Measurements from ENCODE around the gene LMAN1L.
A peak's percentile ranks its signal among the peaks of the same experiment; 100 is the strongest.

LMAN1L gene

GRCh38 chr15:74857671-74858368 lies 45.2 kb downstream of the LMAN1L start:
- ATAC-seq (peak; percentile 86), DNase-seq (no peak)

GRCh38 chr15:74858369-74858740 lies 45.7 kb downstream of the LMAN1L start:
- ATAC-seq: peak; percentile 24
- DNase-seq: no peak

GRCh38 chr15:74863239-74864056 lies 50.8 kb downstream of the LMAN1L start:
- ATAC-seq: peak; percentile 52

DNA sequence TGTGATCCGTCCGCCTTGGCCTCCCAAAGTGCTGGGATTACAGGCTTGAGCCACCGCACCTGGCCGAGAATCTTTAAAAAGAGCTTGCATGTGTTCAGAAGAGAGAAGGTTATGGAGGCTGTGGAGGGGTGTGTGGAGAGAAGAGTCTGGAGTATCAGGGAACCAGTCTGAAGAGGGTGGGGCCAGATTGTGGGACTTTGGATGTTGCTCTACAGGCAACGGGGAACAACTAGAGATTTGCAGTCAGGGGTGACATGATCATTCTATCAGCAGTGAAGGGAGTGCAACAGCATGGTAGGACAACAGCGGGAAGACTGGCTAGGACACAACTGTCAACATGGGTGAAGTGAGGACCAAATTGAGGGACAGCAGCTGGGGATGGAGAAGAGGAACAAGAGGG lies 51.7 kb downstream of the LMAN1L start:
- ATAC-seq (no peak), DNase-seq (no peak)

More at GRCh38 chr15:74863239-74864056, 50.8 kb downstream of the LMAN1L start:
- DNase-seq: no peak

- DNase-seq (no peak), ATAC-seq (no peak)
Measured at GRCh38 chr15:74865316-74865715, 52.7 kb downstream of the LMAN1L start.

GRCh38 chr15:74866090-74866489 lies 53.5 kb downstream of the LMAN1L start:
- DNase-seq (no peak), ATAC-seq (no peak)

GRCh38 chr15:74867466-74868038 lies 54.9 kb downstream of the LMAN1L start:
- DNase-seq (no peak), ATAC-seq (no peak)

GRCh38 chr15:74868059-74868458 lies 55.4 kb downstream of the LMAN1L start:
- DNase-seq (no peak), ATAC-seq (no peak)

DNA sequence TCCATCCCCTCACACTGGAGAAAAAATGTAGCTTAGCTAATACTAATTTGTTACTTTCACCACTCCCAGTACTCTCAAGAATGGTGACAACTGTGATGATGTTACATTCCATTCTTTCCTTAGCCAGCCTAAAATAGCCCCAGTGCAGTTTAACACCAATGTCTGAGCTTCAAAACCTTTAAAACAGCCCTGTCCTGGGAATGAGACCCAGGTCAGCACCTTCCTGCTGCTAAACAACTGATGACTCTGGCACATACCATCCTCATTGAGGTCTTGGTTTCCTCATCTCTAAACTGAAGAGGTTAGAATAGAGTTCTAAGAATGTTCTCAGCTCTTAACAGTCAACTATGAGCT lies 56.7 kb downstream of the LMAN1L start:
- DNase-seq (no peak), ATAC-seq (no peak)

- peak; percentile 40 for DNase-seq
- peak; percentile 12 for ATAC-seq
Measured at GRCh38 chr15:74869726-74870407, 57.2 kb downstream of the LMAN1L start.

GRCh38 chr15:74870436-74871215 lies 58.0 kb downstream of the LMAN1L start:
- no peak for ATAC-seq
- DNase-seq: no peak

DNA sequence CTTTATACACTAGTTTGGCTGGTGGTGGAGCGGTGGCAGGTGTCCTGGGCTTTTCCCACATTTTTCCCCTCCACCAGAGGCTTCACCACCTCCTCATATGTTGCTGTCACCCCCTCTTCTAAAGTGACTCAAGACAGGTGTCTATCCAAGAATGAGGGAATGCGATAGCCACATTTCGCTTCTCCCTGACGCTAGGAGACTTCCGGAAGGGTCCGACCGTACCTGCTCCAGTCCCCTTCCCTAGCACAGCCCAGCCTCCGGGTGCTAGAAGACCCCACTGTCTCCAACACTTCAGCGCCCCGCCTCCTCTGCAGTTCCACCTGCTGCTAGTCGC lies 60.0 kb downstream of the LMAN1L start:
- ATAC-seq (no peak), DNase-seq (no peak)

DNA sequence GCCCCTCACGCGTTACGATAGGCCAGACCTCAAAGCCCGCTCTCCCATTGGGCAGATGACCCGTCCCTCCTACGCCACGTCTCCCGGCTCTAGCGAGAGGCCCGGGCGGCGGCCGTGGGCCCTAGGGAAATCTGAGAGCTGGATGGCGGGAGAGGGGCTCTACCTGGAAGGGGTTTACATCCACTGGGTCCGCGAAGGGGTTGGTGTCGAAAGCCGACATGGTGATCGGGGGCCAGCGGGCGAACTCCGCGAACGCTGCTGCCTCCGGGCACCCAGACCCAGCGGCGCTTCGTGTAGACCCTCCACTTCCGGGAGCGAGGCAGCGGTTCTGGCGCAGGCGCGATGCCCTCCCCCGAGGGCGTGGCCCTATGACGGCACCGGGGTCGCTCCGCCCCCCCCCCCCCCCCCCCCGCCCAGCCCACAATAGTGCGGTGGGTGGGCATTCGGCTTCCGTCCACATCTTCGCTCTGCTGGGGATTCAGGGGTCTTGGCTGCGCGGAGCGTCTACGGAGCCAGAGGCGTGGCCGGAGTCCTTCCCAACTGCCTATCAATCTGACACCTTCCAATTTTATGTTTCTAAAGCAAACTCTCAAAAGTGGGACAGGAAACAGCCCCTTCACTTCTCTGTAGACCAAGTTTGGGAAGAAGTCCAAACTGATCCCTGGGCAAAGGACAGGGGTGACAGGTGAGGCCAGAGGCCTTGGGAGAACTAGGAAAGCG lies 60.6 kb downstream of the LMAN1L start, which contains the start of gene SCAMP2:
TSS of gene SCAMP2 (minus strand) at position 330 of the 720 bp plus-strand sequence. CDS start at position 220, 110 bp downstream.
- peak; percentile 93 for ATAC-seq

GRCh38 chr15:74873756-74874424 lies 61.3 kb downstream of the LMAN1L start:
- peak; percentile 27 for DNase-seq
- peak; percentile 1 for ATAC-seq

More for the DNA sequence above, 60.6 kb downstream of the LMAN1L start, which contains the start of gene SCAMP2:
- DNase-seq: peak; percentile 92

Data from stimulated activated naive CD8-positive, alpha-beta T cell treated with anti-CD3 and anti-CD28 coated beads, Interleukin-15, Interleukin-2, amounts not matched to agents 100 U/mL and 50 U/mL, for 24 hours (primary cell).